HG03342 (cell line): ENCODE results near the gene ARHGAP24.
"Not testable (repeated sequence)": the region's sequence is repeated elsewhere in the genome, so short reads cannot be mapped to it uniquely, and the experiment has no call there.

Source experiments
- ATAC-seq: cut with Tn5 transposase; IDR thresholded peaks from one replicate; pipeline ENCODE4 v1.9.1; 2021; ENCODE audit warnings: mild to moderate bottlenecking, moderate library complexity; ENCODE audit not compliant: unreplicated experiment

The ARHGAP24 gene

DNA sequence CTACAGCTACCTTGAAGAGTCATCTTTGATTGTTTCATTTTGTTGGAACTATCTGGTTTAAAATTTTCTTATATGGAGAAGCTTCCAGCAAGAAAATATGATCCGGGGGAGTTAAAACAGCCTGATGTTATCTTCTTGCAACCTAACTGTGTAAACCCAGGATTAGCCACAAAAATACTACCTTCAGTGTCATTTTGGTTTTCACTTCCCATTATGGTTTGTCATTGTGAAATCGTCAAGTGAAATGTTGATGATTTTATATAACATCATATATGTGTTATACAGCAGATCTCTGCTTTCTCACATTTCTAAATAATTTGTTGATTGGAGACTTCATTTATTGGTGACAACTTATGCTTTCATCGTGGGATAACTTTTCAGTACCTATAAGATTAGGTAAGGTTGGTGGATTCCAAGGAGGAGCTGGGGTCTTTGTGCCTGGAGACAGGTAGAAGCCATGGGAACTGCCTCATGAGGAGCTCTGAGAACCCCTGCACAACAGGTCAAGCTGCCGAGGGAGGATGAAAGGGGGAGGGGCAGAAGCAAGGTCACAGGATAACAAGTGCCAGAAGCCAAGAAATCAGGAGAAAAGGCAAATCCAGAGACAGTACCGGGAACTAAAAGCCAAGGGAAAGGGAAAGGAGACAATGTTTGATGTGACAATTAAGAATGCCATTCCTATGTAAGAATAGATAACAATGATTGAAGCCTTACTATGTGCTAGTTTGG is 7.2 kb downstream of the ARHGAP24 start:
- no peak for ATAC-seq

DNA sequence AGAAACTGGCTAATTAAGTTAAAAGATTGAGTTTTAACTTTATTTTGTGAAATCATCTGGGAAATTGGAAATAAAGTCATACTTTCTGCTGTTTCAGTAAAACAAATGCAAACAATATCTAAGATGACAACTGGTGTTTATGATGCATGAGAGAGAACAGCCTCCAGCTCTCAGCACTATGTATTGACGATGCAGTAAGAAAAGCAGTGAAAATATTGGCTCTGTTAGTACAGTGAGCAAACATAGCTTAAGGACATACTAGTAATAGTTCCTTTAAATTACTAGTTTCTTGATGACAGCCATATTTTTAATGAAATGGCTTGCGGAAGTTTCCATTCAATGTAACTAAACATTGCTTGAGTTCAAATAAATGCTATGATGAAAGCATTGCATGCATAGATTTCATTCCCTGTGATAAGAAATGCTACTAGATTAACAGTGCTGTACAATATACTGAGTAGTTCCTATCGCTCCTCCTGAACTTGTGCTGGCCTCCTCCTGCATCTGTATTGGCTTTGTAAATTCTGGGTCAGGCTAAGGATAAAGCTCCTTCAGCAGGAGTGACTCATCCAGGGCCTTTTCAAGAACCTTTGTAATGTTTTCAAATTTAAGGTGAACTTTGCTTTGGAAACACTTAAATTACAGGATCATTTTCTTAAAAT is 11.6 kb downstream of the ARHGAP24 start:
- ATAC-seq, result no peak

DNA sequence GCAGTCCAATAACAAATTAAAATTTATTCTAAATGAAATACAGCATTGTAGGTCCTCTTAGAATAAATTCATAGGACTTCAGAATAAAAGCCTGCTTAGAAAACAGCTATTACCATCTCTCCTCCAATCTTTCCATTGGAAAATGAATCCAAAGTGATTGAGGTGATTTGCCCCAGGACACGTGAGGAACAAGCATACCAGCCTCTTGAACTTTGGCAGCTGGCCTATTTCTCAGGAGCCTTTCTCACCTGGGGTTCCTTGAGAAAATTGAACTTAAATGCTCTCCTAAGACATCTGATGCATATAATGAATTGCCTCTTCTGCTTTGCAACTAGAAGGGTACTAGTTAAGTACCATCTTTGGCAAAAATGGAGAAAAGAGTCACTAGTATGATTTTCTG is 13.5 kb downstream of the ARHGAP24 start:
- ATAC-seq, result no peak

DNA sequence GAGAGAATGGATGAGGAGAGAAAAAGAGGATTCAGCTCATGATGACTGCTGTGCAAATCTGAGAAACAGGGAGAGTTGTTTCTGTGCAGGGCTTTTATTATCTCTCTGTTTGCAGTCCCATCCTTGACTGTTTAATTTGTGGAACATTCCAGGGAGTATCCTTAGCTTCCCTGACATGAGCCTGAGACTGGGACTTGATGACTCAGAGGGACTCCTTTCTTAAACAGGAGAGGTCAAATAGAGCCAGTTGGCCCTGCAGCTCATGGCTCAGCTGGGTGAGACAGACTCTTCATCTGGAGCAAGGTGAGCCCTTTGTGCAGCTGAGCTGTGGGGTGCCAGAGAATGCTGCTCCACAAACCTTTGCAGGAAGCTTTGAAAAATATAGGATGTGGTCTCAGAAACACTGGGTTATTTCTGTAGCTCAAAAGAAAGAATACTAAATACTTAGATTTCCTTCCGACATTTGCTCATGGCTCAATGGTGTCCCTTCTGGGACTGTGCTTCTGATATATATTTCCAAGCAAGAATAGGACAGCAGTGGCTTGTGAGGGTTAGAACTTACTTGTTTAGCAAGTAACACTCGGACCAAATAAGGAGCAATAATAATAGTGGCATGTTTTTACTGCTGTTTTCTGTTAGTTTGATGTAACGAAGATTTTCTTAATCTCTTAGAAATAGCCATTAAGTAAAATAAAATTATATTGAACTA is 14.5 kb downstream of the ARHGAP24 start:
- no peak for ATAC-seq

DNA sequence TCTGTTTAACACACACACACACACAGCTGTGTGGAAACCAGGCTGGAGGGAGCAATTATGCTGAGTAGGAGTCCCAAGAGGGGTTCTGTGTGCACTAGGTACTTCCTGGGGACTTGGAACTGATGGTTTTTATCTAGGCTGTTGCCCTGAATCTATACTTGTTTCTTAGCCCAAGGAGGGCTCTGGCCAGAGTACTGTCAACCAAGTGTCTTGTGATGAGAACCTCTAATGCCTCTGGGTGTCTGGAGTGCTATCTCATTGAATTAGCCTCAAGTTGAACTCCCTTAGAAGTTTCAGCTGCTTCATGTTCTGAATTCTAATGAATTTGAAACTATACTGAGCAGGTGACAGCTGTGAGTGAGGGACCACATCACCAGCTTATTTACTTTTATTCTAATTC is 16.6 kb downstream of the ARHGAP24 start:
- peak; percentile 64 for ATAC-seq

DNA sequence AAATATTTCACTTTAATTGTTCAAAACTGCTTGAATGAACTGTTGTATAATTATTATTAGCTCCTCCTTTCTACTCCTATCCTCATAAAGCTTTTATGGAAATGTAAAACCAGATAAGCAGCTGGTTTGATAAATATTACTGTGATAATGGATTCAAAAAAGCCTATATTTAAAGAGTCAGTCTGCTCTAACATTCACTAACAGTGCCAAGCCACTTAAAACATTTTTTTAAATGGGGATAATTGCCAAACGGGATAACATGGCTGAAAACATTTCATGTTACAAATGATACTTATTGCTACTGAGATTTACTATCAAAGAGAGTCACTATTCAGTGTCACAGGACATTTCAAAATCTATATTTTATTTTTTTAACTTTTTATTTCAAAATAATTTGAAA is 17.4 kb downstream of the ARHGAP24 start:
- no peak for ATAC-seq

DNA sequence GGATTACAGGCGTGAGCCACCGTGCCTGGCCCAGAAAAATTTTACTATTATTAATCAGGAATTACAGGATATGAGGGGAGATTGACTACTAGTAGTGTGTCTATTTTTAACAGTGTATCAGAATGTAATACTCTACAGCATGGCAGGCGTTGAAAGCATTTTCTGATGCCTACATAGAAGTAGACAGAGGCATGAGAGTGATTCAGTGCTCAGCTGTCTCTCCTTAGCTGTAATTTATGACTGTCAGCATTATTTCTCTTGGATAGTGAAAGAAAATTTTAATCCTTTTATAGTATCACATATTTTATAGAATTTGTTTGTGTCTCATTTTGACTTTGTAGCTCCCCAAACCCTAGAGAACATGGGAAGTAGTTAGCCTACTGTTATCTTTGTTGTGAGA is 20.7 kb downstream of the ARHGAP24 start:
- ATAC-seq, result no peak

DNA sequence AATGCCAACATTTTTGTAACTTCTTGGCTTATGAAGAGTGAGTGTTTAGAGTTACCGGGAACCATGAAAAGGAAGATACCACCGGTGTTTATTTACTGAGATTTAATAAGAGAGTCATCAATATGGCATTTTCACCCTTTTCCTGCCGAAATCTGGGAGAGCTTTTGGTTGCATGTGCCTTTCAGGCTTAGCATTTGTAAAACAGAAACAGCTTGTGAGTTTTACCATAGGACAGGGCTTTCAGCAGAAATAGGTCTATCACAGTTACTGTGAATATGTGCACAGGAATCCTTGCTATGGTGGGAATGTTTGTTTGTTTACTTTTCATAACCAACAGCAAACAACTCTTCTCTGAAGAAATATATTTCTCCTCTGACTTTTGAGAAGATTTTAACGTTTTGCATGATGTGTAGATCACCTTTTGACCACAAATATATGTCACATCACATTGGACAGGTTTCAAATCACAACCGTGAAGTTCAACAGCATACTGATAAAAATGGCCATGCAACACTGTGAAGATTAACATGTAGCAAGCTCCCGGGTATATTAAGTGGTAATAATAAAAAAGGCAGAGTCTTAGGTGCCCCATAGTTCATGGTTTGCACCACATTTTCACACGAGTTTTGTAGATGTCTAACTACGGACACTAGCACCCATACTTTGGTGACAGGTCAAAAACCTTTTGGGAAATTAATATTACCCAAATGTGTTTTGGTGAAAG is 21.3 kb downstream of the ARHGAP24 start:
- no peak for ATAC-seq

DNA sequence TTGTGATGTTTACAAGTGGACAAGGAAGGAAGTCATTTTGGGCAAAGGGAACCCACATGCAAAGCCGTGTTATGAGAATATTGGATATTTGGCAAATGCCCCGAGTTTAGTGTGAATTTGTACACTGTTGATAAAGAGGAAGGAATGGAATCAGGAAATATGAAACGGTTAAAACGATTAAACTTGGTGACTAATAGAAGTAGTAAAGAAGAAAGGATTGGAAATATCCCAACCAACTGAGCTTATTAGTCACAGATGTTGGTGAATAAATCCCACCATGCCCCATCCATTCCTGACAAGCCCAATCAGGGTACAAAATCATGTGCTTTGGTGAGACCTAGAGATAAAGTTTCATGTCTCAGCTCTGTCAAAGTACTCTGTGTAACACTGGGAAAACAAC is 22.0 kb downstream of the ARHGAP24 start:
- no peak for ATAC-seq

DNA sequence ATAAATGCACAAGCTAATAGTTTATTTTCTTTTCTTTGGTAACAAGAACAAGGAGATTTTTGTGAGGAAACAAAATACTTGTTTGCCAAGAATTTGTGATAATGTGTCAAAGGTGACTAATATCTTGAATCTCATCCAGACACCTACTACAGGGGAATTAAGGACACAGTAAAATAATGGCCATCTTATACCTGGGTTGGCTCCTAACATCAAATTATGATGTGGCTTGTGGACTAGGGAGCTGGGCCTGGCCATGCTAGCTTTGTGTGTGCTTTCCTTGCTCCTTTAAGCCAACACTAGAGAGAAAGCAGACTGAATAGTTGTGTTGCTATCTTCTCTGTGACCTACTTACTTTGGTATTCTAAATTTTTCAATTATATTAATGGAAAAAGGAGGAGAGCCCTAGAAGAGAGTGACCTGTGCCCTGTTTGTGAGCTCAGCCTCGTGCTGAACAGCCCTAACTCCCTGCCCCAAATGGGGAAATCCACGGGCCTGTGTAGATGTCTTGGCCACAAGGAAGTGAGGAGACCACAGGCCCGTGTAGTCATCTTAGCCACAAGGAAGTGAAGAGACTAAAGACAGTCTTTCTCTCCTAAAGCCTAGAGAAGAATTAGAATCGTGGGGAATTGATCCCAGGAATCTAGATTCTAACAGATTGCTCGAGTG is 23.3 kb downstream of the ARHGAP24 start:
- ATAC-seq, result peak; percentile 99

DNA sequence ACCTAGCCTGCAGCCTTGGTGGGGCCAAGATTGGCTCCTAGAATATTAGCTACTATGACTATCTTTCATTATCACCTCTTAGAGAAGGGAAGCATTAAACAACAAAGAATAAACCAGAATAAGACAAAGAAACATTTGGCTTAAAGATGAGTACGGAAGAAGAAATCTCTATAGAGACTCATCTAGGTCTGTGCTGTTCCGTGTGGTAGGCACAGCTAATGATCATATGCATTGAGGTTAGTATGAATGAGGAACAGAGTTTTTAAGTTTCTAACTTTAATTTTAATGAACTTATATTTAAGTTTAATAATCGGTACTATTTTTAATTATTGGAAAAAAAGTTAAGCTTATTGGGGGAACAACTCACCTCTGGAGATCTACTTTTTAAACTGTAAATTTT is 24.6 kb downstream of the ARHGAP24 start:
- ATAC-seq, result no peak

DNA sequence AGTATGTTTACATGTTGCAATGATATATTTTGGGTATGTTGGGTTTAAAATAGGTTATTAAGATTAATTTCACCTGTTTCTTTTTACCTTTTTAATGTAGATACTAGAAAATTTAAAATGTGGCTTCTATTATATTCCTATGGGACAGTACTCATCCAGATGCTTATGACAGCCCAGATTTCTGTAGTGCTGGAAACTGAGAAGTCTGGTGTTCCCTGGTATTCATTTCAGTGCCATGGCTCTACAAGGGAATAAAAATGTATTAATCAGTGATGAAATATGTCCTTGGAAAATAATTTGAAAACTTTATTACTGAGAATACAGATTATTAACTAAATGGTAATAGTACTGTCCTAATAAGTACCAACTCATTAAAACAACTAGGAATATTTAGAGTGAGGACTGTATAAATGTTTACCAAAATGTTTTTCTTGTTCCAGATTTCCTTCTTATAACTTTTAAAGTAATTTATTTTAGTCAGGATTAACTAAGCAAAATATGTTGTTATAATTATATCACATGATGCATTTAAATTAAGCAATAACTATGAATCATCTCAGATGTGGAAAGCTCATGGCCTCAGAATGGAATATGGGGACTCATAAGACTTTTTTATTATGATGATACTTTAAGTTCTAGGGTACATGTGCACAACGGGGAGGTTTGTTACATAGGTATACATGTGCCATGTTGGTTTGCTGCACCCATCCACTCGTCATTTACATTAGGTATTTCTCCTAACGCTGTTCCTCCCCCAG is 25.3 kb downstream of the ARHGAP24 start:
- no peak for ATAC-seq

DNA sequence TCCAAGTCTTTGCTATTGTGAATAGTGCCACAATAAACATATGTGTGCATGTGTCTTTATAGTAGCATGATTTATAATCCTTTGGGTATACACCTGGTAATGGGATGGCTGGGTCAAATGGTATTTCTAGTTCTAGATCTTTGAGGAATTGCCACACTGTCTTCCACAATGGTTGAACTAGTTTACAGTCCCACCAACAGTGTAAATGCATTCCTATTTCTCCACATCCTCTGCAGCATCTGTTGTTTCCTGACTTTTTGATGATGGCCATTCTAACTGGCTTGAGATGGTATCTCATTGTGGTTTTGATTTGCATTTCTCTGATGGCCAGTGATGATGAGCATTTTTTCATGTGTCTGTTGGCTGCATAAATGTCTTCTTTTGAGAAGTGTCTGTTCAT is 26.2 kb downstream of the ARHGAP24 start:
- ATAC-seq, result not testable (repeated sequence)

DNA sequence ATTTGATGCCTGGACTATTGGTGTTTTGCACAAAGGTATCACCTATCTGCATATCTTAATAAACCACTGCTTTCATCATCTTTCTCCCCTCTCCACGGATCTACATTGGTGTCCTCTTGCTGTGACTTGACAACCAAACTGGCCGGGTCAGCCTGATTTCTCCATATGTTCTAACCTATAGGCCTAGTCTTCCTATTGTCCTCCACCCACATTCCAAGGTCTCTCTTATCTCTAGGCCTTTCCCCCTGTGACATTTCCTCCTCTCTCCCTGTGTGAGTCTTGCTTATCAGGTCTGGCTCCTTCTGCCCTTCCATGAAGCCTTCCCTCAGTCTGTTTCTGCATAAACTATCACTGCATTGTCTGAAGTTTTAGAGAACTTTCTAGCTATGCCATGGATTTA is 33.7 kb downstream of the ARHGAP24 start:
- no peak for ATAC-seq

DNA sequence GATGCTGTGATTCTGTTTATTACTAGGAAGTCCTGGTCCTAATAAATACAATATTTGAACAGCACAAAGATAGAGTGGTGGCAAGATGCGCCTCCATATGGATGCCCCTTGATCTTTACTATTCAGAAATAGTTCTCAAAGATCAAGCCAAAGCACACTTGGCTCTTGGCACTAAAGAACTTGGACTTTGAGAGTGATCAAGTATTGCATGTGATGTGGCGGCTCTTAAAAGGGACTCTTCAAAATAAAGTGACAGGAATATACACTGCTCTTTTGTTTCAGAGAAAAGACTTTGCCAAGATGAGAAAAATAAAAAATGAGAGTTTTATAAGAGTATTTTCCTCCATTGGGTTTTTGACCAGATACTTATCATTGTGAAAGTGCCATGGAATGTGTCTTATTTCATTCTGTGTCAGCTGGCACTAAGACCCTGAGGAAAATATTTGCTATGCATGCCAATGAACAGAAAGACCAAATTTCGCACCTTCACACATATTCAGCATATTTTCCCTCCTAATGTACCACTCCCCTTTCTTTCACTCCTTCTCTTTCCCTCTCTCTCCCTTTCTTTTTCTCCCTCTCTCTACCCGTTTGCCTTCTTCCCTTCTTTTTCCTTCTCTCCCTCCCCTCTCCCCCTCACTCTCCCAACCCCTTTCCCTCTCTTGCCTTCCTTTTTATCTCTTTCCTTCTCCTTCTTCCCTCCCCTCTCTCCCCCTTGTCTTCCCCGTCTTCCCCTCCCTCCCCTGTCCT is 35.1 kb downstream of the ARHGAP24 start:
- ATAC-seq, result no peak

DNA sequence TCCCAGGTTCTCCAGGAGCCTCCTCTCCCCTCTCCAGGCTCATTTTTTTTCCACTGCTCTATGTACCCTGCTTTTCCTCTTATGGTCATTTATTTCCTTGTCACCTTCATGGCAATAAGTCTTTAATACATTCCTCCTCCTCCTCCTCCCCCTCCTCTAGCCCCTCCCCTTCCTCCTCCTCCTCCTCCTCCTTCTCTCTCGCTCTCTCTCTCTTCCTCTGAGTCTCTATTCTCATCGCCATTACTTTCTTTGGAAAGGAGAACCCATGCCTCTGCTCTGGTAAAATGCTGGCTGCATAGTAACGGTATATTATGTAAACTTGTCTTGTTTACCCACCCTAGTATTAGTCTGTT is 35.7 kb downstream of the ARHGAP24 start:
- ATAC-seq, result no peak

DNA sequence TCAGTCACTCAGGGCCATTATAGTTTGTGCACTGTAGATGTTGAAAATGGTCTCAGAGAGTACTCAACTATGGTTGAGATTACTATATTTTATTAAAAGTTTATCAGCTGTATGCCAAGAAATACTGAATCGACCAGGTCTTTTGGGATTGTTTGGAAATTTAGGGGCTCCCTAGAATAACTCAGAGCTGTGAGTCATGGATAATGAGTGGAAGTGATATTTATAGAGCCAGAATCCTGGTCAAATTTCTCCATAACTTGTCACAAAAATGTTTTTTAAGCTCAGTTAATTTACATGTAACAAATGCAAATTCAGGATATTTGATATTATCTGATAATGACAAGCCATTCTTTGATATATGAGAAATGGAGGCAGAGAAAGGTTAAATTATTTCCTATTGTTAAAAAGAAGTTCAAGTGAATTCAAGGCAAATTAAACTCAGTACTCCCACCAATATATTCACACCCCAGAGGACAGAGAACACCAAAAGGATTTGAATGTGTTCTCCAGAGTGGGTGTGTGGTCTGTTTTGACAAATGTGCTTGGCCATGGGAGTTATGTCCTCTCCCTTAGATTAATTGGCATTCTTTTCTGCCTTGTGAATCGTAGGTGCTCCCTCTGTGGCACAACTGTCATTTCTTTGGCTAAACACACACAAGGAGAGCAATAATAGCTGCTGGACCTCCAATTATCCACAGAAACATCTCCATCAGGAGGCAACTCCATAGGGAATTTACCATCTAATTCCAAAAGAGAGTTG is 37.7 kb downstream of the ARHGAP24 start:
- no peak for ATAC-seq

DNA sequence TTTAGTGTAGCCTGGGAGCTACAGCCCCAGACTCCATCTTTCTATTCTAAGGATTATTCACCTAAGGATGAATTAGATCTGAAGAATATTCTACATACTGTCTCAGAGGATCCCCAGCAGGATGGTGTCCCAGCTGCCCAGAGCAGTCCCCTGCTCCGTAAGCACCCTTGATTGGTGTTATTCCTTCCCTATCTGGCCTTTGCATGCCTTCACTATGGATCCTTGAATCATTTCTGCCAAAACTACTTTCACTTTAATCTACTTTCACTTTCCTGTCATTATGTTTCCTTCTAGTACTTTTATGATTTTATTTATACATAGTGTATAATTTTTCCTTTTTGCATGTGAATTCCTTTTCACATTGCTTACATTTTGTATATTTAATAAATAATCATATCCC is 39.2 kb downstream of the ARHGAP24 start:
- no peak for ATAC-seq

DNA sequence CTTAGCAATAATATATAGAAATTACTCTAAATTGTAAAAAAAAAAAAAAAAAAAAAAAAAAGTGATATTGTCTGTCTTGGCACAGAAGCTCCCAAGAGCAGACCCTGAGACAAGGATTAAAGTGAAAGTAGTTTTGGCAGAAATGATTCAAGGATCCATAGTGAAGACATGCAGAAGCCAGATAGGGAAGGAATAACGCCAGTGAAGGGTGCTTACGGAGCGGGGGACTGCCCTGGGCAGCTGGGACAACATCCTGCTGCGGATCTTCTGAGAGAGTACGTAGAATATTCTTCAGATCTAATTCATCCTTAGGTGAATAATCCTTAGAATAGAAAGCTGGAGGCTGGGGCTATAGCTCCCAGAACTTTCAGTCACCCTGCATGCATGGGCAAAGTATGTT is 39.8 kb downstream of the ARHGAP24 start:
- ATAC-seq, result no peak
